ENCODE data around the gene DNMT3A. TPM values are rescaled to one million over a fixed set of nuclear protein-coding genes. Genes with fewer than 3 reads are reported as not detected.

DNMT3A gene
- total and polyA plus RNA-seq, 2 of the 8 experiments (the other 6 are each of a cell fraction or from before 2014, with no cell fraction given): 33.6 to 178 TPM

DNA sequence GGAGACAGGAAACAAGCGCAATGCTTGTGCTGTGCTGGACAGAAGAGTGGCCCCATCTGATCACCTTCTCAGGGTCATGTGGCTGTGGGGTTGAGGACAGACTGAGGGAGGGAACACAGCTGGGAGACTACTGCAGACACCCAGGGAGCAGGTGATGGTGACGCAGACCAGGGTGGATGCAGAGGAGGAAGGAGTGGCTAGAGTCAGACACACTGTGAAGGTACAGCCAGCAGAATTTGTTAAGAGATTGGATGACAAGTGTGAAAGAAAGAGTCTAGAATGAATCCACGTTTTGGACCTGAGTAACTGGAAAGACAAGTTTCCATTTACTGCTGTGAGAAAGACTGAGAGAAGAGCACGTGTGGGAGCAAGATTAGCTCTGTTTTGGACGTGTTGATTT is 157.5 kb downstream of the DNMT3A start:
- H2BK20ac ChIP-seq (ENCODE audit: low read length): no peak overlapping the region

More for the DNA sequence above, 157.5 kb downstream of the DNMT3A start:
- H4K5ac ChIP-seq (ENCODE audit: insufficient read length, low read depth, low read length): no peak overlapping the region
- no peak overlapping the region for H2AK5ac ChIP-seq (ENCODE audit: low read depth, low read length)
- TF ChIP-seq CREB1 (IDR thresholded peaks at IDR 0.05) (no peak), SAP30 (IDR thresholded peaks at IDR 0.05; ENCODE audit: insufficient read depth, insufficient replicate concordance, low read length) (no peak), ASH2L (IDR thresholded peaks at IDR 0.05; ENCODE audit: low read length) (no peak), SRF (IDR thresholded peaks at IDR 0.05; ENCODE audit: low read depth, low read length) (no peak)
- H3K36me3 ChIP-seq (ENCODE audit: control insufficient read depth in 2 of 4, insufficient read depth in 4 of 4, low read length in 3 of 4): no peaks in the 10 kb centered on the region
- no peaks in the 10 kb centered on the region for H3K79me1 ChIP-seq (ENCODE audit: low read depth, low read length)
- no peak overlapping the region for H3K56ac ChIP-seq (replicated peaks; ENCODE audit: insufficient read length, low read depth, low read length)
- H2BK120ac ChIP-seq (replicated peaks; ENCODE audit: low read depth, low read length): no peak overlapping the region
- no peaks in the 10 kb centered on the region for H3K9me3 ChIP-seq (ENCODE audit: insufficient read depth in 2 of 2, low read depth in 1 of 2, low read length in 1 of 2)
- H3K18ac ChIP-seq (ENCODE audit: extremely low read depth, low read length): no peak overlapping the region
- H3K27me3 ChIP-seq (replicated peaks in 1 of 4; ENCODE audit: control insufficient read depth in 3 of 4, extremely low read depth in 1 of 4, insufficient read depth in 3 of 4, low read length in 3 of 4): no peaks in the 10 kb centered on the region
- no peak overlapping the region for H3K9ac ChIP-seq (replicated peaks in 1 of 4; ENCODE audit: extremely low read depth in 1 of 4, low read depth in 3 of 4, low read length in 3 of 4)
- H3K4ac ChIP-seq (replicated peaks; ENCODE audit: insufficient read length, low read depth, low read length): no peak overlapping the region
- H3K4me1 ChIP-seq (replicated peaks in 1 of 4; ENCODE audit: control insufficient read depth in 3 of 4, insufficient read depth in 4 of 4, low read length in 3 of 4): no peaks in the 10 kb centered on the region
- H3K23me2 ChIP-seq (ENCODE audit: low read depth, low read length): no peaks in the 10 kb centered on the region
- H3K4me2 ChIP-seq (ENCODE audit: insufficient read depth in 1 of 2, low read depth in 2 of 2, low read length in 2 of 2): no peak overlapping the region
- no peak overlapping the region for H4K91ac ChIP-seq (replicated peaks; ENCODE audit: insufficient read length, low read length)
- H3K79me2 ChIP-seq (ENCODE audit: control insufficient read depth in 1 of 2, insufficient read depth in 2 of 2, low read length in 2 of 2): no peaks in the 10 kb centered on the region
- no peaks in the 10 kb centered on the region for H4K20me1 ChIP-seq (replicated peaks in 1 of 2; ENCODE audit: control insufficient read depth in 1 of 2, insufficient read depth in 2 of 2, low read length in 2 of 2)
- CTCF ChIA-PET (ENCODE audit: partially characterized antibody): interaction anchor here (1.1 to 2.9 kb wide), 3 partner anchors 12 to 25 kb away, joined by 3 to 14 read pairs (median 7); no protein-coding TSS in a partner anchor
- H2BK15ac ChIP-seq (ENCODE audit: low read length): no peak overlapping the region
- H4K8ac ChIP-seq (ENCODE audit: extremely low read depth, insufficient read depth, low read length): no peak overlapping the region
- no peak overlapping the region for H2AFZ ChIP-seq (ENCODE audit: low read length)
- no peak for FAIRE-seq
- H2BK12ac ChIP-seq (ENCODE audit: low read depth, low read length): no peak overlapping the region
- 85% methylated on average over 5 of the region's 5 CpGs; no CpG with 5 or more reads in 1 of the 2 experiments for WGBS, 2 experiments (ENCODE audit: extremely low coverage in 1 of 2, insufficient coverage in 1 of 2, insufficient read length in 1 of 2, insufficient replicate concordance in 2 of 2, low coverage in 1 of 2, low lambda C conversion rate in 2 of 2, missing lambda C conversion rate in 1 of 2)
- H2BK5ac ChIP-seq (ENCODE audit: low read depth, low read length): no peak overlapping the region
- POLR2A ChIA-PET (ENCODE audit: partially characterized antibody): no interaction called here
- H3K4me3 ChIP-seq (ENCODE audit: extremely low read depth in 1 of 4, insufficient read depth in 2 of 4, low read depth in 3 of 4, low read length in 4 of 4): no peak overlapping the region
- H3K14ac ChIP-seq (ENCODE audit: insufficient read length): no peak overlapping the region
- H3K23ac ChIP-seq (ENCODE audit: insufficient read length): no peak overlapping the region
- H3K27ac ChIP-seq (ENCODE audit: low read depth, low read length): no peak overlapping the region
- DNase-seq (ENCODE audit: low read depth in 1 of 2, low spot score in 2 of 2): no peak
